GM19397 (cell line): ENCODE results near the gene APBB3.
A peak's percentile ranks its signal among the peaks of the same experiment; 100 is the strongest.

Source experiments
- ATAC-seq: cut with Tn5 transposase; IDR thresholded peaks from one replicate; pipeline ENCODE4 v1.9.1; 2021; ENCODE audit warnings: mild to moderate bottlenecking, moderate library complexity; ENCODE audit not compliant: unreplicated experiment

APBB3 gene

GRCh38 chr5:140576776-140577201 is 12.4 kb upstream of the APBB3 start:
- ATAC-seq: no peak

- ATAC-seq: no peak
Observed at GRCh38 chr5:140575309-140575708, 10.9 kb upstream of the APBB3 start.

- no peak for ATAC-seq
Observed at GRCh38 chr5:140574165-140574564, 9.8 kb upstream of the APBB3 start.

- no peak for ATAC-seq
Observed at GRCh38 chr5:140573683-140574082, 9.3 kb upstream of the APBB3 start.

- ATAC-seq: no peak
Observed at GRCh38 chr5:140571105-140571504, 6.7 kb upstream of the APBB3 start.

GRCh38 chr5:140570488-140570887 is 6.1 kb upstream of the APBB3 start:
- ATAC-seq: no peak

- no peak for ATAC-seq
Observed at GRCh38 chr5:140570058-140570457, 5.7 kb upstream of the APBB3 start.

GRCh38 chr5:140569197-140569596 is 4.8 kb upstream of the APBB3 start:
- peak; percentile 20 for ATAC-seq

GRCh38 chr5:140568443-140569063 is 4.2 kb upstream of the APBB3 start:
- ATAC-seq: no peak

- ATAC-seq: no peak
Observed at GRCh38 chr5:140567871-140568270, 3.5 kb upstream of the APBB3 start.

- no peak for ATAC-seq
Observed at GRCh38 chr5:140567136-140567818, 2.9 kb upstream of the APBB3 start.

GRCh38 chr5:140566665-140567064 is 2.3 kb upstream of the APBB3 start:
- no peak for ATAC-seq

GRCh38 chr5:140565780-140566095 is 1.3 kb upstream of the APBB3 start:
- ATAC-seq: no peak

- peak; percentile 5 for ATAC-seq
Observed at GRCh38 chr5:140565024-140565779, 804 bp upstream of the APBB3 start.

- ATAC-seq: no peak
Observed at GRCh38 chr5:140563596-140563995, 802 bp downstream of the APBB3 start.

GRCh38 chr5:140561753-140562523 is 2.5 kb downstream of the APBB3 start:
- no peak for ATAC-seq

- ATAC-seq: no peak
Observed at GRCh38 chr5:140560227-140560626, 4.2 kb downstream of the APBB3 start.

GRCh38 chr5:140558542-140558941 is 5.9 kb downstream of the APBB3 start:
- no peak for ATAC-seq

GRCh38 chr5:140557965-140558364 is 6.4 kb downstream of the APBB3 start:
- ATAC-seq: no peak

- peak; percentile 98 for ATAC-seq
Observed at GRCh38 chr5:140557136-140557805, 7.1 kb downstream of the APBB3 start, which contains the start of gene SRA1. TSS of gene SRA1 (minus strand) at chr5:140557473. CDS start at chr5:140557452, 21 bp downstream.

- ATAC-seq: no peak
Observed at GRCh38 chr5:140556438-140556837, 8.0 kb downstream of the APBB3 start.
